ENCODE results near the gene CLRN2.

- TF ChIP-seq CTCF (IDR thresholded peaks at IDR 0.05): no peak
- no peak for TF ChIP-seq POLR2A (IDR thresholded peaks at IDR 0.05)
- no peak for TF ChIP-seq EP300 (IDR thresholded peaks at IDR 0.05)
- TF ChIP-seq POLR2AphosphoS5 (IDR thresholded peaks at IDR 0.05): no peak
These were observed 44.2 kb downstream of the CLRN2 start for GRCh38 chr4:17558941-17559708.
